GM18507 (cell line): ENCODE measurements around the gene SYF2.
"Not testable (repeated sequence)": the region's sequence is repeated elsewhere in the genome, so short reads cannot be mapped to it uniquely, and the experiment has no call there.

Experiments used
- DNase-seq: peaks from one replicate; pipeline ENCODE4 v3.0.0; 2011; ENCODE audit warnings: low read depth; ENCODE audit not compliant: insufficient read length; ENCODE audit errors: extremely low spot score
- FAIRE-seq: peaks from 2 replicates; lab custom pipeline; 2011; peaks lifted over from hg19 to GRCh38; lab: Jason Lieb, UNC

SYF2 gene

GRCh38 chr1:25232027-25232865 lies at the start of gene SYF2:
Gene SYF2, minus strand, starts transcription at chr1:25232502. Its CDS starts 35 bp downstream, at chr1:25232467.
- DNase-seq (peak; percentile 95), FAIRE-seq (peak; percentile 98)

GRCh38 chr1:25279693-25280111 lies 47.4 kb upstream of the SYF2 start:
- DNase-seq, FAIRE-seq: not testable (repeated sequence)

GRCh38 chr1:25278790-25279189 lies 46.5 kb upstream of the SYF2 start:
- not testable (repeated sequence) for DNase-seq, FAIRE-seq

GRCh38 chr1:25278358-25278757 lies 46.1 kb upstream of the SYF2 start:
- not testable (repeated sequence) for DNase-seq, FAIRE-seq

- DNase-seq, FAIRE-seq: not testable (repeated sequence)
Observed at GRCh38 chr1:25277295-25277694, 45.0 kb upstream of the SYF2 start.

GRCh38 chr1:25275648-25276047 lies 43.3 kb upstream of the SYF2 start:
- not testable (repeated sequence) for FAIRE-seq

GRCh38 chr1:25272238-25272637 lies 39.9 kb upstream of the SYF2 start, which contains the start of gene RHD:
Gene RHD, plus strand, starts transcription at chr1:25272509. Its CDS starts 39 bp downstream, at chr1:25272548.
- DNase-seq, FAIRE-seq: not testable (repeated sequence)

More at GRCh38 chr1:25275648-25276047, 43.3 kb upstream of the SYF2 start:
- not testable (repeated sequence) for DNase-seq

GRCh38 chr1:25268143-25268760 lies 36.0 kb upstream of the SYF2 start:
- FAIRE-seq, DNase-seq: not testable (repeated sequence)

GRCh38 chr1:25267288-25268142 lies 35.2 kb upstream of the SYF2 start:
- FAIRE-seq: peak; percentile 95
- not testable (repeated sequence) for DNase-seq

- not testable (repeated sequence) for DNase-seq
- peak; percentile 49 for FAIRE-seq
Observed at GRCh38 chr1:25266554-25267287, 34.4 kb upstream of the SYF2 start.

GRCh38 chr1:25260336-25260735 lies 28.0 kb upstream of the SYF2 start:
- FAIRE-seq, DNase-seq: not testable (repeated sequence)

GRCh38 chr1:25259813-25260212 lies 27.5 kb upstream of the SYF2 start:
- not testable (repeated sequence) for FAIRE-seq, DNase-seq

- FAIRE-seq (no peak), DNase-seq (no peak)
Observed at GRCh38 chr1:25257196-25257595, 24.9 kb upstream of the SYF2 start.

GRCh38 chr1:25256578-25256965 lies 24.3 kb upstream of the SYF2 start:
- DNase-seq (no peak), FAIRE-seq (no peak)

GRCh38 chr1:25255706-25256577 lies 23.6 kb upstream of the SYF2 start:
- no peak for DNase-seq
- no peak for FAIRE-seq

GRCh38 chr1:25253911-25254310 lies 21.6 kb upstream of the SYF2 start:
- DNase-seq (no peak), FAIRE-seq (no peak)

- FAIRE-seq (no peak), DNase-seq (no peak)
Observed at GRCh38 chr1:25247829-25248754, 15.8 kb upstream of the SYF2 start.
